DMS79 (cell line): ENCODE results near the gene IGFBPL1.
A peak's percentile ranks its signal among the peaks of the same experiment; 100 is the strongest.
"Not testable (repeated sequence)": the region's sequence is repeated elsewhere in the genome, so short reads cannot be mapped to it uniquely, and the experiment has no call there.

Source experiments
- DNase-seq: peaks from one replicate; lab custom pipeline; 2025; lab: John Stamatoyannopoulos, UW

IGFBPL1 gene

DNA sequence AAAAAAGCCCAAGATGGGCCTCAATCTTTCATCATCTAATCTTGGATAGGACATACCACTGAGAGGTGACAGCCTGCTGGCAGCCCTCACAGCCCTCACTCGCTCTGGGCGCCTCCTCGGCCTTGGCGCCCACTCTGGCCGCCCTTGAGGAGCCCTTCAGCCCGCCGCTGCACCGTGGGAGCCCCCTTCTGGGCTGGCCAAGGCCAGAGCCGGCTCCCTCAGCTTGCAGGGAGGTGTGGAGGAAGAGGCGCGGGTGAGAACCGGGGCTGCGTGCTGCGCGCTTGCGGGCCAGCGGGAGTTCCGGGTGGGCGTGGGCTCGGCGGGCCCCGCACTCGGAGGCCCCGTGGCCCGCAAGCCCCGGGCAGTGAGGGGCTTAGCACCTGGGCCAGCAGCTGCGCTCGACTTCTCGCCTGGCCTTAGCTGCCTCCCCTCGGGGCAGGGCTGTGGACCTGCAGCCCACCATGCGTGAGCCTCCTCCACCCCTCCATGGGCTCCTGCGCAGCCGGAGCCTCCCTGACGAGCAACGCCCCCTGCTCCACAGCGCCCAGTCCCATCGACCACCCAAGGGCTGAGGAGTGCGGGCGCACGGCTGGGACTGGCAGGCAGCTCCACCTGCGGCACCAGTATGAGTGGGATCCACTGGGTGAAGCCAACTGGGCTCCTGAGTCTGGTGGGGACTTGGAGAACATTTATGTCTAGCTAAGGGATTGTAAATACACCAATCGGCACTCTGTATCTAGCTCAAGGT, 46.7 kb downstream of the IGFBPL1 start:
- not testable (repeated sequence) for DNase-seq

DNA sequence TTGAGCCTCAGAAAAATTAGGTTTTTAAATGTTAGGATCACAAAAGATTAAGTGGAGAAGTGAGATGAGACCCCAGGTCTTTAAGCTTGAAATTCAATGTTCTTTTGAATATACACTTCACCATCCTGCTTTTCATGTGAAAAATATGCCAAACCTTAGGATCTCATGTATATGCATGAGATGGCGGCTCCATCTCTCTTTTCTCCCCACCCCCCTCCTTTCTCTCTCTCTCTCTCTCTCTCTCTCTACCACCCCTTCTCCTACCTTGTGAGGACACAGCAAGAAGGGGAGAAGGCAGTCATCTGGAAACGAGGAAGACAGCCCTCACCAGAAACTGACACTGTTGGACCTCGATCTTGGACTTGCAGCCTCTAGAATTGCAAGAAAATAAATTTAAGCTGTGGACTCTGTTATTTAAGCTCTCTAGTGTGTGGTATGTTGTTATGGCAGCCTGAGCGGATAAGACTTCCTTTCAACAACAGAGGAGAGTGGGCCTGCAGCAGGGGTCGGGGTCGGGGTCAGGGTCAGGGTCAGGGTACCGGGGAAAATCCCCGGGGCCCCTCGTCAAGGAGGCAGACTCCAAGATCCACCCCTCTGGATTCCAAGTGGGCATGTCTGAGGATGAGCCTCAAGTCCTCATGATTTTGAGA, 48.1 kb downstream of the IGFBPL1 start:
- DNase-seq: no peak

DNA sequence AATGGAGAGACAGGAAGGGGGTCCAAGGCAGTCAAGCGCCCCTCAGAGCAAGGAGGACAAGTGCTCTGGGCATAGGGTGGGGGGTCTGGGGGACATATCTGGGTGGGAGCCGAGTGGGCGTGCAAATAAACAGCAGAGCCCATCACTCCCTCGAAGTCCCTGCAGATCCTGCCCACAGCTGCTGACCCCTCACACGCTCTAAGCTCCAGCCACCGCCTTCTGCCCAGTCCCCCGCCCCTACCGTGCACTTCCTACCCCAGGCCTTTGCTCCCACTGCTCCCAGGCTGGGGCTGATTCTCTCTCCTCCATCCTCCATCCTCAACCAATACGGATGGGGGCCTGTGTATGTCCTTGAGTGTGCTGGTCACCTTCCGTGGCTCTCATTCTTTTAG, 48.7 kb downstream of the IGFBPL1 start:
- DNase-seq: no peak

DNA sequence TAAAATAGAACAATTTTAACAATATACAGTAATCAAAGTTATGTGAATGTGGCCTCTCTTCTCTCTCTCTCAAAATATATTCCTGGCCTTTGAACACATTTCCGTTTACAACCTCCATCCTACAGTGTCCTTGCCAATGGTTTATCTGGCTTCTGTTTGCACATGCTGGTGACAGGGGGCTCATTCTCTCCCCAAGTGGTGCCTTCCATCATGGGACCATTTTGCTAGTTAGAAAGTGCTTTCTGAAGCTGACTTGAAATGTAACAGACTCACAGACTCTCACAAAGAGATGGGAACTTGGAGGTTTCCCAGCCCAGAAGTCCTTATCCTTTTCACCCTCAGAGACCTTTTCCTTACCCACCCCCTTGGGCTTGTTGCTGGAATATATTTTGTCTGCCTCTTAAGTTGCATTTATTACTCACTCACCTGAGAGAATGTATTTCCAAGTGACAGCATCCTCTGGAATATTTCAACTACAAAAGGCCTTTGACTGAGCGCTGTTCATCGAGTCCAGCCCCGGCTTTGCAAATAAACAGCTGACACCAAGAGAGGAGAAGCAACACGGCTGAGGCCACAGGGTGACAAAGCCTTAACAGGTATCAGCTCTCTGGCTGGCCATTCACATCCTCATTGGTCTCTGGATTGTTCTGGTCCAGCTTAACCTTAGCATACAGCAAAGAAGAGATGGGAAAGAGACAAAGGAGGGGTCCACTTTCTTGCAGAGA, 49.2 kb downstream of the IGFBPL1 start:
- DNase-seq: no peak

DNA sequence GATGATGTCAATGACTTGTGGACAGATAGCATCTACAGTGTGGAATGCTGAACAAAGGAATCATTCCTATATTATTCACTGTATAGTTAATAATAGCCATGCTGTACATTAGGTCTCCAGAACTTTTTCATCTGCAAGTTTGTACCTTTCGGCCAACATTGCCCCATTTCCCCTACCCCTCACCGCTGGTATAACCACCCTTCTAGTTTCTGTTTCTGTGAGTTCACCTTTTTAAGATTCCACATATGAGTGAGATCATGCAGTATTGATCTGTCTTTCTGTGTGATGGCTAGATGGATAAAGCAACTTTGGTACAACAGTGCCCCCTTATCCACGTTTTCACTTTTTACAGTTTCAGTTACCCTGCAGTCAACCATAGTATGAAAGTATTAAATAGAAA, 50.6 kb downstream of the IGFBPL1 start:
- no peak for DNase-seq

DNA sequence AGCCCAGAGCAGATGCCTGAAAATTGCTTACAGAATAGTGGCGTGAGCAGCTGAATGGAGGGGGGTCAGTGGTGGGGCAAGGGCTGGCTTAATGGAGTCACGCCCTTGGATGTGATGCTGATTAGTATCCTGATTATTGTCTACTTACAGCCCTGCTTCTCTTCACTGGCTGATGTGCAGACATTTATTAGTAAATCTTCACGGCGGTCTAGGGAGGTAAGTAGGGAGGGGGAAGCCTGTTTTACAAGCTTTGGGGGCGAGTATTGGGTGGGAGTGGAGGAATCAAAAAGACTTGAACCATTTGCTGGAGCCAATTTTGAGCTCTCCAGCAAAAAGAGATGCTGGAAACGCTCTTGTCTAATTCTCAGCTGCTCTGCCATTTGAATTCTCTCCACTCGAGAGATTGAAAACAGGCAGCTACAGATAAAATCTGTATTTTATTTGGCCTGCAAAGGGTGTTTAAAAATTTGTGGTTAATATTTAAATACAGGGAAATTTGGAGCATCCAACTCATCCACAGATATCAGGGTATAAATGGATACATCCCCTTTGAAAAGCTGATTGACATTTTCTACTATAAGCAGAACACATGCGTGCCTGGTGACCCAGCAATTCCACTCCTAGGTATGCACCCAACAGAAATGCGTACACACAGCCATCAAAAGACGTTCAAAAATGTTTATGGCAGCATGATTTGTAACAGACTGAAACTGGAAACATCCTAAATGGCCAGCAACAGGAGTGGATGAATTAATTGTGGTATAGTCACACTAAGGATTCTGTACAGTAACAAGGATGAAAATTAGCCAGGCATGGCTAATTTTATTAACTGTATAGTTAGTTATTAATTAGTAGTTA, 51.3 kb downstream of the IGFBPL1 start:
- no peak for DNase-seq

DNA sequence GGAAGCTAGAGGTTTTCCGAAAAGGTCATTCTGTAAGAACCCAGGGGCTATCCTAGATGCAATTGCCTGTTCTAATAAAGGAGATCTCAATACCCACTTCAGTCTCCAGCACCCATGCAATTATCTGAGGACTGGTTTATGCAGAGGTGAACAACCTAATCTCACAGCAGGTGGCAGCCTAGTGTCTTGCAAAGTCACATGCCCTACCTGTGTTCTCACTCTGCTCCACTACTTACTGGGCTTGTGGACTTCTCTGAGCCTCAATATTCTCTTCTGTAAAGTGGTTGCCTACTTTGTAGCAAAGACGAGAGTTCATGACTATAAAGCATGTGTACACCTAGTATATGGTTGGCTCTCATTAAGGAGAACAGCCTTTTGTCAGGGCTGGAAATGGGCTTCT, 52.8 kb downstream of the IGFBPL1 start:
- peak; percentile 33 for DNase-seq

DNA sequence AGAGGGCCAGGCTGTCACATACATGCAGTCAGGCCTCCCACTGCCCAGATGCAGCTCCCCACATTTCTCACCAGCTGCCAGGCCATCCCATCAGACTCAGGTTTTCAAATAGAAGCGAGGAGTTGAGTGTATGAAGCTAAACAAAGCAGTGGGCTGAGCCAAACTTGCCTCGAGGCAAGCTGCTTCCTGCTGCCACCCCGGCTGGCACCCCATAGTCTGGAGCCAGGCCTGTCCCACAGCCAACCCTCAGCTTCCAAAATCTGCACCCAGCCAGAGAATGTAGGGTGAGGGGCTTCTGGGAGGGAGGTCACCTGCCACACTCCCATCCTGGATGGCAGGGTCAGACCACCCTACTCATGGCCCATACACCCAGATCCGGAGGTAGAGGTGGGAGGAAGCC, 54.1 kb downstream of the IGFBPL1 start:
- DNase-seq: no peak

DNA sequence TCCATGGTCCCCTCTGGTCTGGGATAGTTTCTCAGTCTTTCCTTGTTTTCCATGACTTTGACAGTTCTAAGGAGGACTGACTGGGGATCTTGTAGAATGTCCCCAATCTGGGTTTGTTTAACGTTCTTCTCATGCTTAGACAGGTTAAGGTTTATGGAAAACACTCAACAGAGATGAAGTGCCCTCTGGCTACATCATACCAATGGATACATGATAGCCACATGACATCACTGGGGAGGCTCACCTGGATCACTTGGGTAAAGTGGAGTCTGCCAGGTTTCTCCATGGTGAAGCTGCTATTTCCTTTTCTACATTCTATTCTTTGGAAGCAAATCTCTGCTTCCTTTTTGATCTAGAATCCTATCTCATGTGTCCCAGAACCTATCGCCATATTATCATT, 55.5 kb downstream of the IGFBPL1 start:
- DNase-seq: no peak

DNA sequence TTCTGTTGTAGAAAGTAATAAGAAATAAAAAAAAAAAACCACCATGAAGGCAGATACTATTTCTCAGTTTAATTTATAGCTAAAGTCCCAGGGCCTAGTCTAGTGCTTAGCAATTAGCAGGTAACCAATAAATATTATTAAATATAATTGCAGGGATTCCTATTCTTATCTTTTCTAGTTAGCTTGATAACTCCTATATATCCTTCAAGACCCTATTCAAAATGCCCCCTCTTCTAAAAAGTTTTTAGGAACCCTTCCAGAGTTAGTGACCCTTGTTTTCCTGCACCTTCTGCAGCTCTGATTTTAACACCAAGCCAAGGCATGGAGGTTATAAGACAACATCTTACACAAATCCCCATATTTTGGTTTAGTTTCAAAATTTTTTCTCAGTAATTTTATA, 56.4 kb downstream of the IGFBPL1 start:
- no peak for DNase-seq

DNA sequence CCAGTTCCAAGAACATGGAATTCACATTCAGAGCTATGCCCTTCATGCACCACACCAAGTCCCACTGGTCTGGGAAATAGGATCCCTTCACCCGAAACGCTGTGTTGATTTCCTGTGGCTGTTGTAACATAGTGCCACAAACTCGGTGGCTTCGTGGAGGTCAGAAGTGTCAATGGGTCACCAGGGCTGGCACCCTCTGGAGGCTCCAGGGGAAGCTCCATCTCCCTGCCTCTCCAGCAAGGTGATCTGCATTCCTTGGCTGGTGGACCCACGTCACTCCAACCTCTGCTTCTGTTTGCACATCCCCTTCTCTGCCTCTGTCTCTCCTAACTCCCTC, 60.7 kb downstream of the IGFBPL1 start:
- DNase-seq: no peak

DNA sequence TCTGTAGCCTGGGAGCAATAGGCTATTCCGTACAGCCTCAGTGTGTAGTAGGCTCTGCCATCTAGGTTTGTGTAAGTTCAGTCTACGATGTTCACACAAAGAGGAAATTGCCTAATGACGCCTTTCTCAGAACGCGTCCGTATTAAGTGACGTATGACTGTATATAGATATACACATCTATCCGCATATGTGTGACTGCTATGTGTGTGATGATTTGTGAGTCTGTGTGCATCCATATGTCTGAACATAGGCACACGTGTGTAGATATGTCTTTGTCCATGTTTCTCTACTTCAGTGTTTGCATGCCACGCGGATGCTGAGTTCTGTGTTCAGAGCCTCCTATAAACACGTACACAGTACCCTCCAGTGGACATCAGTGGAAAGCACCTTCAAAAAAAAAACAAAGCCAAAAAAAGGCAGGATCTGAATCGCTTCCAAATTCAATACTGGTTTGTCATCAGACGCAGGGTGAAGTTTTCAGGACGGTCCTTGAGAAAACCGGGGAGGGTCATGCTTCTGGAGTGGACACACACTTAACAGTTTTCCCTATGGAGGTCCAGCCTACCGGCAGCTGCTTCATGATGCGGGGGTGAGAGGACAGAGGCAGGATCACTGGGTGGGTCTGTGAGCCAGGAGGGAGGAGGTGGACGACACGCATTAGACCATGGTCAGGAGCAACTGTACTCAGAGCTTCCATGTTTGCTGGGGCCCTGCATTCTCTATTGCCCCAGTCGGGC, 61.2 kb downstream of the IGFBPL1 start:
- DNase-seq: peak; percentile 63

DNA sequence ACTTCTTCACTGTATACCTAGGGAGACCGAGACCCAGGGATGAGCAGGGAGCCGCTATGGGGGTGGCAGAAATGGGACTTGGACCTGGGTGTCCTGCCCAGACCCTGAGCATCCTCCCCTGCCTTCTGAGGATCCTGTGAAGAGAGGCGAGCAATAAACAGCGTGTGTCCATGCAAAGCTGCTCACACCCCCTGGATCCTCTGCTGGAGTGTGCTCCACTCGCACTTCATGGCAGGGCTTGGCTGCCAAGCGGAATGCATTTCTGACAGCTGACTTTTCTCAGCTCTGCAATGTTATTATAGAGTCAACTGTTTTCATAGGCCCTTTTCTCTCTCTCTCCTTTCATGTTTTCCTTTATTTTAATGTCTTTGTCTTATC, 62.8 kb downstream of the IGFBPL1 start:
- no peak for DNase-seq

DNA sequence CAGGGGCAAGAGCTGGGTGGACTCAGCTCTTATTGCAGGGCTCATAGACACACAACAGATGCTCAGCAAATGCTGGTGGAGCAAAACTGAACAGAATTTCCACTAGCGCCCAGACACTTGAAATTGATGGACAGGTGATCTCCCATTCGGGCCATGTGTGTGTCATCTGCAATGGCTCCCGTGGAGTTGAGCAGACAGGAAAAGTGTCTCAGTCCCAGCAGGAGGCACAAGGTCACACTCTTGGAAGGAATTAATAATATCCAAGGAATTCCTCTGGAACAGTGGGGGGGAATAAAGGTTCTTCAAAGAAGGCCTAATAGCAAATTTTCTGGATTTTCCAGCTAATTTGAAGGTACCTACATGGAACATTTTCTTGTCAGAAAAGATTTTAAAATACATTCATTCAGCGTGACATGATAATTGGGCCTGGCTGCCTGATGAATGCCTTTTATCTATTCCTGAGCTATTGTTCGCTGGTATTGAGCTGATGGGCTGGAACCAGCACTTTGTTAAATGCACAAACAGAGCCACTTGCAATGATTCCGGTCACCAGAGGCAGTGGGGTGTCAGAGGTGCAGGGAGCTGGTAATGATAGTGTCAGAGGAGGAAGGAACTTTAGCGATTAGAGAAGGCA, 63.3 kb downstream of the IGFBPL1 start:
- DNase-seq: no peak

DNA sequence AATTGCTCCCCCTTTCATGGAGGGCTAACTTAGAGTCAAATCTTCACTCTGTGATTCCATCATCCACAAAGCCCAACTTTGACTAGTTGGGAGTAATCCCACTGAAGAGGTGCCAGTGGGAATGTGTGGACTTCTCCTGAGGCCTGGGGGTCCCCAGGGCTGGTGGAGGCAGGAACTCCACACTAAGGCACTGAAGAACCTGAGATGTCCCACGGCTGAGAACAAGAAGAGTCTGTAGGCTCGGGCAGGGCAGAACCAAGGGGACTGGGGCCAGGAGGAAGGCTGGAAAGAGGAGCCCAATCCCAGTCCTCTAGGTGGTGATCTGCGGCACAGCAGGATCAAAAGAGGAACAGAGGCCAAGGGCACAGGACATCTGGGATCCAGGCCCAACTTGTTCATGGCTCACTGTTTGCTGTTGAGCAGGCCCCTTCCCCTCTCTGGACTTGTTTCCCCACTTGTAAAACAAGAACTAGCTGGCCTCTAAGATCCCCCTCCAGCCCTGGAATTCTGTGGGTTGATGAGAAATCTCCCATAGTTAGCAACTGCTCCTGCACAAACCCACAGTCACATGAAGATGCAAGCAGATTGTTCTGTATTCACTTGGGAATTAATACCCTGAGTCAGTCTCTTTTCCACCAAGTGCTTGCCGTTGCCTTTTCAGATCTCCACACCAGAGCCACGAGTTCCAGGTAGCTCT, 64.4 kb downstream of the IGFBPL1 start:
- no peak for DNase-seq

DNA sequence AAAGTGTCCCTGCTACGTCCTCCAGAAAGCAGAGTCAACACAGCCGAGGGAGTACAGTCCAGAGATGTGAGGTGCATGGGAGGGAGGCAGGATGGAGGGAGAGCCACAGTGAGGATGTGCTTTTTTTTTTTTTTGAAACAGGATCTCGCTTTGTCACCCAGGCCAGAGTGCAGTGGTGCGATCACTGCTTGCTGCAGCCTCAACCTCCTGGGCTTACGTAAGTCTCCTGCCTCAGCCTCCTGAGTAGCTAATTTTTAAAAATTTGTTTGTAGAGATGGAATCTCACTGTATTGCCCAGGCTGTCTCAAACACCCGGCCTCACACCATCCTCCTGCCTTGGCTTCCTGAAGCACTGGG, 65.0 kb downstream of the IGFBPL1 start:
- DNase-seq: no peak

DNA sequence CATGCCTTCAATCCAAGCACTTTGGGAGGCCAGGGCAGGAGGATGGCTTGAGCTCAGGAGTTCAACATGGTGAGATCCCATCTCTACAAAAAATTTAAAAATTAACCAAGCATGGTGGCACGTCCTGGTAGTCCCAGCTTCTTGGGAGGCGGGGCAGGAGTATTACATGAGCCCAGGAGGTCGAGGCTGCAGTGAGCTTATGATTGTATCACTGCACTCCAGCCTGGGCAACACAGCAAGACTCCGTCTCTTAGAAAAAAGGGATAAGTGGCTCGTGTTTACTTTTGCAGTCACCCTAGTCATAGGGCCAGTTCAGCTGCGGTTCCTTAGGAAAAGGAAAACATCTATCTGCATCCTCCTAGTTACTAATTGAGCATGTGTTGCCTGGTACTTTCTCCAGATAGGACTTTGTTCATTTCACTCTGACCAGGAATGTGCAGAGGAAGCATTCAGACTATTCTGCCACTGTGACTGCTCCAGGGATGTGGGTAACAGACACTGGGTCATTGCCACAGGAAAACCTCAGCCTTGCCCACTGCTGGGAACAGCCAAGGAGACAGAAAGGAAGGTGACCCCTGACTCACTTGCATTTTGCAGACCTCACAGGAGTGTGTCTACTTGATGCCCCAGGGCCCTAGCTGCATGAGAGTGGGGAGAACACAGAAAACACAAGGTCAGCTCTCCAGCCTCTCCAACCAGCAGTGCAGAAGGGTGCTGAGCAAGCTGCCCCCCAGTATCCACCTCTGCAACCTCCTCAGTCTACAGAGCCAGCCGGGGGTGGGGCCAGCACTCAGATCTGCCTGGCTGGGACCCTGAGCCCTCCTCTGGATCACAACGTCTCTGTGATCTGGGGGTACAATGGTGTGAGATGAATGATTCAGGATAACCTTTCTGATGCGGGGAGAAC, 65.6 kb downstream of the IGFBPL1 start:
- DNase-seq: no peak

DNA sequence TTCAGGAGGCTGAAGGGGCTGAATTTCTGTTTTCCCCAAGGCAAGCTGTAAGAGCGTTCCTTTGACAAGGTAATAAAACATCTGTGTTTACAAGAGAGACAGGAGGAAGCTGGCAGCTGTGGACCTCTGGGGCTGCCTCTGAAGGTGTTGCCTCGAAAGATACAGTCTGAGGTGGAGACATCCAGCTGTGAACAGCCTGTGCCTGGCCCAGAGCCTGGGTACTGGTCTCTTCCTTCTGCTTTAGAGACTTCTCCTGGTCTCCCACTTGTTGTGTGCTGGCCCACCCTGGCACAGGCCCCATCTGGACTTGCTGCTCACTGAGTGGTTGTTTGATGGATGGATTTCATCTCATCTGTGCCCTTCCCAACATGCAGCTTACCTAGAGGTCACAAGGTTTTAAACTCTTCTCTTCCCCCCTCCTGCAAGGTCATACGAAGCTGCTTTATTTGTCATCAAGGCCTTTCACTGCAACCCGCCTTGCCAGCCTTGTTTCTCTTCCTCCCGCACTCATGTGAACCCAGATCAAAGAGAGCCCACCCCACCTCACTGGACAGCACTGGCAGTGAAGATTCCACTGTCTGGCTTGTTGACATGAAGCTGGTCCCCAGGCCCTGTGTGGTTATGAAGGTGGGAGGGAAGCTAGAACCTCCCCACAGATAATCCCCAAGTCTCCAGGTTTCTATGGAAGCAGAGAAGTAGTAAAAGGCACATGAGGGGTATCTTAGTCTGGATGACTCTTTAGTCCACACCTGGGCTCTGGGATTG, 66.7 kb downstream of the IGFBPL1 start:
- no peak for DNase-seq

DNA sequence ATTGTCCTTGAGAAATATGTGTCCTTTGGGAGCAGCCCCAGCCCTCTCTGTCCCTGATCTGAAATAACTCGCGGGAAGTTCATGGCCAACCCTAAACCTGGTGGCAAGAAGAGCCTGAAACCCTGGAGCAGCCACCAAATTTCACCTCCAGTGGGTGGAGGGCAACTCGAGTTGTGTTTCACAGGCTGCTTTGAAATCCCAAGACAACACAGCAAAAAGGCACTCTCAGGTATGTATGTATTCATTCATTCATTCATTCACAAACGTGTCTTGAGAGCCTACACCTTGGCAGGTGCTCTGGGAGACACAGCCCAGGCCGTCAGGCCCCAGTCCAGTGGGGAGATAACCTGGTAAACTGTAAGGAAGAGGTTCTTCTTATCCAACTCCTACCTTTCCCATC, 67.4 kb downstream of the IGFBPL1 start:
- no peak for DNase-seq
